HG03175 (cell line): ENCODE measurements around the gene MPP3.

Experiments used
- ATAC-seq: cut with Tn5 transposase; IDR thresholded peaks from one replicate; pipeline ENCODE4 v1.9.1; 2021; ENCODE audit warnings: mild to moderate bottlenecking, moderate library complexity; ENCODE audit not compliant: unreplicated experiment

Gene MPP3

GRCh38 chr17:43832168-43832975 lies 574 bp downstream of the MPP3 start:
- no peak for ATAC-seq

GRCh38 chr17:43831633-43832032 lies 1.3 kb downstream of the MPP3 start:
- ATAC-seq = no peak

GRCh38 chr17:43830510-43831140 lies 2.3 kb downstream of the MPP3 start:
- no peak for ATAC-seq

GRCh38 chr17:43829738-43830137 lies 3.2 kb downstream of the MPP3 start:
- no peak for ATAC-seq

- no peak for ATAC-seq
These were observed 5.3 kb downstream of the MPP3 start for GRCh38 chr17:43827596-43827995.

- no peak for ATAC-seq
These were observed 6.7 kb downstream of the MPP3 start for GRCh38 chr17:43826206-43826605.

GRCh38 chr17:43825567-43825966 lies 7.4 kb downstream of the MPP3 start:
- no peak for ATAC-seq

GRCh38 chr17:43823350-43824084 lies 9.4 kb downstream of the MPP3 start:
- no peak for ATAC-seq

- ATAC-seq = no peak
These were observed 10.3 kb downstream of the MPP3 start for GRCh38 chr17:43822570-43823190.

- ATAC-seq = no peak
These were observed 12.2 kb downstream of the MPP3 start for GRCh38 chr17:43820759-43821158.

- no peak for ATAC-seq
These were observed 14.0 kb downstream of the MPP3 start for GRCh38 chr17:43818966-43819365.

- ATAC-seq = no peak
These were observed 15.1 kb downstream of the MPP3 start for GRCh38 chr17:43817826-43818225.

- no peak for ATAC-seq
These were observed 16.3 kb downstream of the MPP3 start for GRCh38 chr17:43816336-43817320.

GRCh38 chr17:43814714-43815113 lies 18.2 kb downstream of the MPP3 start:
- ATAC-seq = no peak

- ATAC-seq = no peak
These were observed 18.9 kb downstream of the MPP3 start for GRCh38 chr17:43814026-43814425.

- no peak for ATAC-seq
These were observed 19.6 kb downstream of the MPP3 start for GRCh38 chr17:43813386-43813785.

- ATAC-seq = no peak
These were observed 20.3 kb downstream of the MPP3 start for GRCh38 chr17:43812396-43813265.

- no peak for ATAC-seq
These were observed 22.1 kb downstream of the MPP3 start for GRCh38 chr17:43810823-43811222.

- no peak for ATAC-seq
These were observed 22.7 kb downstream of the MPP3 start for GRCh38 chr17:43810226-43810715.
